ENCODE measurements around the gene SLCO2A1. TPM values are rescaled to one million over a fixed set of nuclear protein-coding genes. Genes with fewer than 3 reads are reported as not detected.

SLCO2A1 gene
- total RNA-seq, 1 experiment from 2014 or later = 0.11 TPM

GRCh38 chr3:134034005-134034785 is 4.5 kb upstream of the SLCO2A1 start:
- no peak for DNase-seq (ENCODE audit: low read depth)

GRCh38 chr3:134033315-134033996 is 3.7 kb upstream of the SLCO2A1 start:
- DNase-seq (ENCODE audit: low read depth) = no peak

- DNase-seq (ENCODE audit: low read depth) = no peak
Measured at GRCh38 chr3:134031348-134031915, 1.7 kb upstream of the SLCO2A1 start.

- no peak for DNase-seq (ENCODE audit: low read depth)
Measured at GRCh38 chr3:134030379-134031347, 938 bp upstream of the SLCO2A1 start.

GRCh38 chr3:134029256-134029733 is 430 bp downstream of the SLCO2A1 start:
- no peak for DNase-seq (ENCODE audit: low read depth)

GRCh38 chr3:134028486-134029255 is 1.1 kb downstream of the SLCO2A1 start:
- DNase-seq (ENCODE audit: low read depth) = no peak

GRCh38 chr3:134027631-134028030 is 2.1 kb downstream of the SLCO2A1 start:
- no peak for DNase-seq (ENCODE audit: low read depth)

- no peak for DNase-seq (ENCODE audit: low read depth)
Measured at GRCh38 chr3:134020135-134020680, 9.5 kb downstream of the SLCO2A1 start.

GRCh38 chr3:134018850-134019249 is 10.9 kb downstream of the SLCO2A1 start:
- no peak for DNase-seq (ENCODE audit: low read depth)

GRCh38 chr3:134018406-134018805 is 11.3 kb downstream of the SLCO2A1 start:
- no peak for DNase-seq (ENCODE audit: low read depth)

GRCh38 chr3:134017490-134017889 is 12.2 kb downstream of the SLCO2A1 start:
- DNase-seq (ENCODE audit: low read depth) = no peak

- no peak for DNase-seq (ENCODE audit: low read depth)
Measured at GRCh38 chr3:134014270-134014669, 15.5 kb downstream of the SLCO2A1 start.

- no peak for DNase-seq (ENCODE audit: low read depth)
Measured at GRCh38 chr3:134013280-134013679, 16.4 kb downstream of the SLCO2A1 start.

GRCh38 chr3:134009345-134010000 is 20.3 kb downstream of the SLCO2A1 start:
- peak; percentile 48 for DNase-seq (ENCODE audit: low read depth)

- DNase-seq (ENCODE audit: low read depth) = peak; percentile 88
Measured at GRCh38 chr3:134008630-134009156, 21.0 kb downstream of the SLCO2A1 start.

GRCh38 chr3:134007819-134008218 is 21.9 kb downstream of the SLCO2A1 start:
- DNase-seq (ENCODE audit: low read depth) = no peak

- DNase-seq (ENCODE audit: low read depth) = peak; percentile 84
Measured at GRCh38 chr3:134004841-134005240, 24.9 kb downstream of the SLCO2A1 start.

- DNase-seq (ENCODE audit: low read depth) = no peak
Measured at GRCh38 chr3:134003066-134003465, 26.7 kb downstream of the SLCO2A1 start.

GRCh38 chr3:134002306-134002705 is 27.4 kb downstream of the SLCO2A1 start:
- peak; percentile 46 for DNase-seq (ENCODE audit: low read depth)
